Measurements from ENCODE around the gene LIME1.

The LIME1 gene

GRCh38 chr20:63736893-63737694 lies 630 bp downstream of the LIME1 start:
- no peak for DNase-seq (ENCODE audit: low read depth in 2 of 2)
- TF ChIP-seq, protein P1, sequence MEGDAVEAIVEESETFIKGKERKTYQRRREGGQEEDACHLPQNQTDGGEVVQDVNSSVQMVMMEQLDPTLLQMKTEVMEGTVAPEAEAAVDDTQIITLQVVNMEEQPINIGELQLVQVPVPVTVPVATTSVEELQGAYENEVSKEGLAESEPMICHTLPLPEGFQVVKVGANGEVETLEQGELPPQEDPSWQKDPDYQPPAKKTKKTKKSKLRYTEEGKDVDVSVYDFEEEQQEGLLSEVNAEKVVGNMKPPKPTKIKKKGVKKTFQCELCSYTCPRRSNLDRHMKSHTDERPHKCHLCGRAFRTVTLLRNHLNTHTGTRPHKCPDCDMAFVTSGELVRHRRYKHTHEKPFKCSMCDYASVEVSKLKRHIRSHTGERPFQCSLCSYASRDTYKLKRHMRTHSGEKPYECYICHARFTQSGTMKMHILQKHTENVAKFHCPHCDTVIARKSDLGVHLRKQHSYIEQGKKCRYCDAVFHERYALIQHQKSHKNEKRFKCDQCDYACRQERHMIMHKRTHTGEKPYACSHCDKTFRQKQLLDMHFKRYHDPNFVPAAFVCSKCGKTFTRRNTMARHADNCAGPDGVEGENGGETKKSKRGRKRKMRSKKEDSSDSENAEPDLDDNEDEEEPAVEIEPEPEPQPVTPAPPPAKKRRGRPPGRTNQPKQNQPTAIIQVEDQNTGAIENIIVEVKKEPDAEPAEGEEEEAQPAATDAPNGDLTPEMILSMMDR (IDR thresholded peaks at IDR 0.05; ENCODE audit: low read depth, low read length): no peak
- H3K4me3 ChIP-seq (replicated peaks in 1 of 2; ENCODE audit: low read depth in 2 of 2, low read length in 2 of 2): no peak overlapping the region

DNA sequence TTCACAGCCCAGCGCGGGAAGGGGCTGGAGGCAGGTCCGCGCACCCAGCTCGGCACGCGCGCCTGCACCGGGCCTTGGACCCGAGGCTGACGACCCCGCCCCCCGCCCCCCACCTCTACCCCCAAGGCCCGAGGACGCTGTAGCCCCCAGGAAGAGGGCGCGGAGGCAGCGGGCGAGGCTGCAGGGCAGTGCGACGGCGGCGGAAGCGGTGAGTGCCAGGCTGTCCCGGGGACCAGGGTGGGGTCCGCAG lies 1.2 kb downstream of the LIME1 start:
- TF ChIP-seq, protein P1 (IDR thresholded peaks at IDR 0.05; ENCODE audit: low read depth, low read length): no peak
- H3K4me3 ChIP-seq (replicated peaks in 1 of 2; ENCODE audit: low read depth in 2 of 2, low read length in 2 of 2): no peak overlapping the region
- no peak for DNase-seq (ENCODE audit: low read depth in 2 of 2)

GRCh38 chr20:63737945-63738686 lies 1.7 kb downstream of the LIME1 start:
- no peak for DNase-seq (ENCODE audit: low read depth in 2 of 2)
- no peak overlapping the region for H3K4me3 ChIP-seq (replicated peaks in 1 of 2; ENCODE audit: low read depth in 2 of 2, low read length in 2 of 2)
- TF ChIP-seq, protein P1 (IDR thresholded peaks at IDR 0.05; ENCODE audit: low read depth, low read length): no peak

DNA sequence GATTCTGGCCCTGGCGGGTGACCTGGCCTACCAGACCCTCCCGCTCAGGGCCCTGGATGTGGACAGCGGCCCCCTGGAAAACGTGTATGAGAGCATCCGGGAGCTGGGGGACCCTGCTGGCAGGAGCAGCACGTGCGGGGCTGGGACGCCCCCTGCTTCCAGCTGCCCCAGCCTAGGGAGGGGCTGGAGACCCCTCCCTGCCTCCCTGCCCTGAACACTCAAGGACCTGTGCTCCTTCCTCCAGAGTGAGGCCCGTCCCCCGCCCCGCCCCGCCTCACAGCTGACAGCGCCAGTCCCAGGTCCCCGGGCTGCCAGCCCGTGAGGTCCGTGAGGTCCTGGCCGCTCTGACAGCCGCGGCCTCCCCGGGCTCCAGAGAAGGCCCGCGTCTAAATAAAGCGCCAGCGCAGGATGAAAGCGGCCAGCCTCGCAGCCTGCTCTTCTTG lies 2.2 kb downstream of the LIME1 start:
- no peak overlapping the region for H3K4me3 ChIP-seq (replicated peaks in 1 of 2; ENCODE audit: low read depth in 2 of 2, low read length in 2 of 2)
- DNase-seq (ENCODE audit: low read depth in 2 of 2): peak; percentile 20 to 25
- TF ChIP-seq, protein P1 (IDR thresholded peaks at IDR 0.05; ENCODE audit: low read depth, low read length): no peak

DNA sequence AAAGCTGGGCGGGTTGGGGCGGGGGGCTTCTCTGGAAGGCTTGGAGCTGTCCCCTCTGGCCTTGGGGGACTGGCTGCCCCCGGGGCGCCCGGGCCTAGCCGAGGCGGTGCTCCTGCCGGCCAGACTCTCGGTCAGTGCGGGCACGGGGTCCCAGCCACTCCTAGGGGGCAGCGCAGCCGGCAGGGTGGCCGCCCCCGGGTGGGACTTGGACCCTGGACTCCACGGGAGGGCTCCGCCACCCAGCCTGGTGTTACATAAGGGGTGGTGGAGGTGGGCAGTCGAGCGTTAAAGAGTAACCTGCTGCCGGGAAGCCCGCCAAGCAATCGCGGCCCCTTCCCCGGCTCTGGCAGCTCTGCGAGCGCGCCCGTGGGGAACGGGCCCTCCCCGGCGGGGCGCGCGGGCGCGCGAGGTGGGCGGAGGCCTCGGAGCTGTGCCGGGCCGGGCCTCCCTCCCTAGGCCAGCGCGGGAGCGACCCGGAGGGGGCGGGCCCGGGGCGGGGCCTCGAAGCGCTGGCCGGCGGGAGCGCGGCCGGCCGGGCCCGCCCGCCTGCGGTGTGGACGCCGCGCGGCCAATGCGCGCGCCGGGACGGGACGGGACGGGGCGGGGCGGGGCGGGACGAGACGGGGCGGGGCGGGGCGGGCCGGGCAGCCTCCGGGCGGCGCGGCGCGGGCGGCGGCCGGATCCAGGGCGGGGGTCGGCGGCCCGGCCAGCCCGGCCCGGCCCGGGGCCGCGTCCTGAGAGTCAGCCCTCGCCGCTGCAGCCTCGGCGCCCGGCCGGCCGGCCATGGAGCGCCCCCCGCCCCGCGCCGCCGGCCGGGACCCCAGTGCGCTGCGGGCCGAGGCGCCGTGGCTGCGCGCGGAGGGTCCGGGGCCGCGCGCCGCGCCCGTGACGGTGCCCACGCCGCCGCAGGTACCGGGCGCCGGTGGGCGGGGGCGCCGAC lies 2.9 kb downstream of the LIME1 start, which contains the start of gene SLC2A4RG:
SLC2A4RG (plus strand) TSS at position 647 of the 940 bp plus-strand sequence; CDS start at position 784, 137 bp downstream.
- peak within 1 kb of the TSS; percentile 56 to 70 for H3K4me3 ChIP-seq (replicated peaks in 1 of 2; ENCODE audit: low read depth in 2 of 2, low read length in 2 of 2)
- TF ChIP-seq, protein P1 (IDR thresholded peaks at IDR 0.05; ENCODE audit: low read depth, low read length): no peak
- DNase-seq (ENCODE audit: low read depth in 2 of 2): peak; percentile 63 to 82

GRCh38 chr20:63740070-63740626 lies 3.7 kb downstream of the LIME1 start:
- peak; percentile 14 to 46 for DNase-seq (ENCODE audit: low read depth in 2 of 2)
- H3K4me3 ChIP-seq (replicated peaks in 1 of 2; ENCODE audit: low read depth in 2 of 2, low read length in 2 of 2): peak overlapping the region; percentile 56 to 70
- TF ChIP-seq, protein P1 (IDR thresholded peaks at IDR 0.05; ENCODE audit: low read depth, low read length): no peak

Measured in cardiac fibroblast (primary cell).